HG03520 (cell line): ENCODE results near the gene HTATSF1.

ENCODE experiments used
- ATAC-seq: cut with Tn5 transposase; IDR thresholded peaks from one replicate; pipeline ENCODE4 v1.9.1; 2021; ENCODE audit warnings: mild to moderate bottlenecking, moderate library complexity; ENCODE audit not compliant: unreplicated experiment

Gene HTATSF1

DNA sequence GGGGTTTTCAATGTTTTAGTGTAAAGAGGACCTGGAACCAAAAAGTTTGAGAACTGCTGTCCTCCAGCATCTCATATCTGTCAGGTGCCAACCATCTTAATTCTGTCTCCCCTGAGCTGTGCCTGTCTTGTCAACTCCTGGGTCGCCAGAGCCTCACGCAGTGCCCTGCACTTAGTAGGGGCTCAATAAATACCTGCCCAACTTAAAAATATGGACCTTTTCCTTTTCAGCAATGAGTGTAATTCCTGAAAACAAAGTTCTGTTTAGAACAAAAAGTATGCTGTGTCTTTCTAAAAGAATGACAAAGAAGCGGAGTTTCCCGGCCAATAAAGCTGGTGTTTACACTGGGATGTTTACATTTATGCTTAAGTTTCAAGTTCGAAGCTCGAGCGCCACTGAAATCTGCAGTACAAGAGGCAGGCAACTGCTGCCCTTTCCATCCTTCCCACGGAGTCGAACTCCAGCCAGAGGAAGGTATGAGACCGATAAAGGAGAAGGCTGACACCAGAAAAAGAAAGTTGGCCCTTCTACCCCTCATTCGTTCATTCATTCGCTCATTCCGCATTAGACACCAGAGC is 1.1 kb upstream of the HTATSF1 start:
- no peak for ATAC-seq

DNA sequence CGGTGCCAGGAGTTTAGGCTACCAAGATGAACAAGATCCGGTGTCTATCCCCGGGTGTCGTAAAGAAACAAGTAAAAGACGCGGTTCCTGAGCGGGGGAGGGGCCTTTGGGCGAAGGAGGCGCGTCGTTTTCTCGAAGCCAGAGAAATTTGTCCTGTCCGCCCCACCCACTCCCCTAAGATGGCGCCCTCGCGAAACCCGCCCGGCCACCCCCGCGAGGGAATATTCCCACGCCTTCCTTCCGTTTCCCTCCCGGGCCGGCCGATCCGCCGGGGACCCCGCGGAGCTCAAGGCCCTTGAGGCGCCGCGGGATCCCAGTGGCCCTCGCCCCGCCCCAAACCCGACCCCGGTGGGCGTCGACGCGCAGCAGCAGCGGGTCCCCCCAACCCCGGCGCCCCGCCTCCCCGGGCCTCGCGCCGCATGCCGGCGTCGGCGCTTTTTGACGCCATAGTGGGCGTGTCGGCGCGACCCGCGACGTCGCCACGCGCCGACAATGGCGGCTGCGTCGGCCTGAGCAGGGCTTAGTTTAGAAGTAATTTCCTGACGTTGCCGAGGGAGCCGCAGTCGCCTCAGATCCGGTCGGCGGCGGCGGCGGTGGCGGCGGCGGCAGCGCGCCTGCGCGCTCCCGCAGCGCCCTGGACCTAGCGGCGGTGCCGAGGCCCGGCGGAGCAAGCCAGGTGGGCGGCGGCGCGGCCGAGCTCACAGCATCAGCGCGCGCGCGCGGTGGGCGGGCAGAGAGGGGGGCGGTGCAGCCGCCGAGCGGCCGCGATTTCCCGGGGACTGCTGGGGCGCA is 432 bp upstream of the HTATSF1 start:
- peak; percentile 66 for ATAC-seq

DNA sequence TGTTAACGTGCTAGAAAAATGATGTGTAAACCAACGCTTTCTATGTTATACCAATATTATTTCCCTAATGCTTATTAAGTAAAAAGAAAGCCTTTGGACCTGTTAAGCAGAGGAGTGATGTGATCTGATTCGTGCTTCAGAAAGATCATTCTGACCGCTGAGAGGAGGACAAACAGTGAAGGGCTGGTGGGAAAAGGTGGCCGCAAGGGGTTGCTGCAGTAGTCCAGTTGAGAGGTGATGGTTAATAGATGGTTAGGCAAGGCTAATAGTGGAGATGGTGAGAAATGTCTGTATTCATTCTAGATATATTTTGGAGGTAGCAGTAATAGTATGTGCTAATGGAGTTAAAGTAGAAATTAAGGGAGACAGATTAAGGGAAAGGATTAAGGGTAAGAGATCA is 21.7 kb downstream of the HTATSF1 start:
- no peak for ATAC-seq

DNA sequence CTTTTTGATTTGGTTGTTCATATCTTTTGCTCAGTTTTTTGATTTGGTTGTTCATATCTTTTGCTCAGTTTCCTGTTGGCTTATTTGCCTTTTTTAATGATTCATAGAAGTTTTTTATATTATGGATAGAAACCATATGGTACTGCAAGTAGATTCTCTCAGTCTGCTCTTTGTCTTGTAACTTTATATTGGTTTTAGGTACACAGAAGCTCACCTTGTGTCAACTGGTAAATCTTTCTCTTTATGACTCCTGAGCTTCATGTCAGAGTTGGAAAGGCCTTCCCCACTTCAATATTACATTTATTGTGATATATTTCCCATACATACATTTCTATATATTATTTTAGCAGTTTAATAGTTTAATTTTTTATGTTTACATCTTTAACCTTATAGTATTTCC is 26.4 kb downstream of the HTATSF1 start:
- no peak for ATAC-seq

DNA sequence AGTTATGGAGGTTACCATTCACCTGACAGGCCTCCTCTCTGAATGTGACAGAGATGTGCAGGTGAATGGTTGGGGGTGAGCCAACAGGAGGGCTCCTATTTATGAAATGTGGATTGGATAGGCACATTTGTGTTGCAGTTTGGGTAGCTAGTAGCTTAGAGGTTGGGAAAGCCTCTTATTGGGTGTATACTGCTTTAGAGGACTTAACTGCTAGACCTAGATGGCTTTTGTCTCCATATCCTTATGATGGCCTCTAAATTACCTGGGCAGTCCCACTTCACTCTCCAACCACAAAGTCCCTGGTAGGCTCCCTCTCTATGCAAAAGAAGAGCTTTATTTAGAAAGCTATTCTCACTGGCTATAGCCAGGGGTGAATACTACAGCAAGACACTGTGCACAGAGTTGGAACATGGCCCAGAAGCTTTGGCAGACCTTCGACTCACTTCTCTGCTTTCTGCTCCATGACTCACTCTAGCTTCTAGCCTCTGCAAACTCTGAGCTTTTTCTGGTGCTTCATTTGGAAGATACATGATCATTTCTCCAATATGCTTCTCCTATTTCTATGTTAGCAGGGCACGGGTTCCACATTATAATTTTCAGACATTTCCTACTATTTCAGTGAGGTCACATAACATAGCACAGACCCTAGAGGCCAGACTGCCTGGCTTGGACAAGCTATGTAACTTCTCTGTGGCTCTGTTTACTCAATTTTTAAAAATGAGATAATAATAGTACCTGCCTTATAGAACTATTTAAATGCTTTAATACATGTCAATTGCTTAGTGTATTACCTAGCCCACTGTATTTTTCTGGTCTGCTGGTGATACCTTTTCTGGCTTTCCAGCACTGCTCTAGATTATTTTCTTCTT is 28.6 kb downstream of the HTATSF1 start:
- no peak for ATAC-seq

DNA sequence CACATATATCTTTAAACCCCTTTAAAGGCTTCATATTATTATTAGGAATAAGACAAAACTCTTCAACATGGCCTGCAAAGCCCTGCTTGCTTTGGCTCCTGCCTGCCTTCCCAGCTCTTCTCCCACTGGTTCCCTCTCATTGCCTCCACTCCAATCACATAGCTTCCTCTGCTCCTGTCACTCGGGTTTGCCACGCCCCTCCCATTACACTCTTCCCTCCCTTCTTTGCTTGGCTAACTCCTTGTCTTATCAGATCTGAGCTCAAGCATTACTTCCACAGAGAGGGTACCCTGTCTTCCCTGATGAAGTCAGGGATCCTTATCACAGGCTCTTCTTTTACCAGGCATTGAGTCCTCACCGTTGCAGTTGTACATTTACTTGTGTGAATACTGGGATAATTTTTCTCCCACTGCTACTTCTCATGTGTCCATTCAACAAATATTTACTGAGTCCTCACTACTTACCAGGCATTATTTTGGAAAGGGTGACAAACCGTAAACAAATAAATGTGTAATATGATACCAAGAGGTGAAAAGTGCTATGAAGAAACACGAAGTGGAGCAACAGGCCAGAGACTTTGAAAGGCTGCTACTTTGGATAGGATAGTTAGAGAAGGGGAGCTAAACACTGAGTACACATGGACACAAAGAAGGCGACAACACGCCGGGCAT is 31.4 kb downstream of the HTATSF1 start:
- ATAC-seq = no peak

DNA sequence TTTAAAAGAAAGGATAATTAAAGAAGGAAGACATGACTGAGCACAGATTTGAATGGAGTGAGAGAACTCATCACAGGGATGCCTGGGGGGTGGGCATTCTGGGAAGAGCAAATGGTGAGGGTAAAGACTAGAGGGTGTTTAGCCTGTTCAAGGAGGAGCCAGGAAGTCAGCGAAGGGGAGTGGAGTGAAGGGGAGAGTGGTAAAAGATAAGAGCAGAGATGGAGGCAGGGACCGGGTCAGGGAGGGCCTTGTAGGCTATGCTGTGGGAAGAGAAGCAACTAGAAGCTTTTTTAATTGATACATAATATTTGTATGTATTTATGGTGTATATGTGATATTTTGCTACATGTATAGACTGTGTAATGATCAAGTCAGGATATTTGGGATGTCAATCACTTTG is 32.4 kb downstream of the HTATSF1 start:
- no peak for ATAC-seq

DNA sequence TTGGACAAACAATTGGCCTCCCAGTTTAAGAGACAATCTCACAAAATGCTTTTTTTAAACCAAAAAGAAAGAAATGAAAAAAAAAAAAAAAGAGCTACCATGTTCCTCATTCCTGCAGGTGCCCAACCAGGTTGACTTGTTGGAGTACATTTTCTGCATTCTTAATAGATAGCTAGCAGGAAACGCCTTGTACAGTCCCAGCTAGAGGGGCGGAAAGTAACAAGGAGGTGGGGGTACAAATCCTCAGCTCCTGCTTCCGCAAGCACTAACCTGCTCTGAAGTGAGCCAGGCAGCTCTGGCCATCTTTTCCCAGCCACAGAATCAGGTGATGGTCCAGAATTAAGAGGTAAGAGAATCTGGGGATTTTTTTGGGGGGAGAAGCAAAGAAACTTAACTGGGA is 34.6 kb downstream of the HTATSF1 start, which contains the start of gene VGLL1:
Gene VGLL1 (plus strand): TSS at position 265 of the 400 bp plus-strand sequence. CDS start 3,806 bp downstream, outside the sequence.
- no peak for ATAC-seq

DNA sequence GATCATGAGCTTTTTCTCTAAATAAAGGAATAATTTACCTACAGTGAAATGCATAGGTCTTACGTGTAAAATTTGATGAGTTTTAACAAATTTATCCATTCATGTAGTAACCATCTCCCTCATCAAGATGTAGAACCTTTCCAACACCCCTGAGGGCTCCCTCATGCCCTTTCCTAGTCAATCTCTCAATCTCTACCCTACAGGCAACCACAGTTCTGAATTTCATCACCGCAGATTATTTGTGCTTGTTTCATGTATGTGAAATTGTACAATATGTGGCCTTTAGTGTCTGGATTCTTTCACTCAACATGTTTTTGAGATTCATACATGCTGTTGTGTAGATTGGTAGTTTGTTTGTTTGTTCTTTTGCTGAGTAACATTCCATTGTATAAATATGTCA is 36.7 kb downstream of the HTATSF1 start:
- ATAC-seq = no peak

DNA sequence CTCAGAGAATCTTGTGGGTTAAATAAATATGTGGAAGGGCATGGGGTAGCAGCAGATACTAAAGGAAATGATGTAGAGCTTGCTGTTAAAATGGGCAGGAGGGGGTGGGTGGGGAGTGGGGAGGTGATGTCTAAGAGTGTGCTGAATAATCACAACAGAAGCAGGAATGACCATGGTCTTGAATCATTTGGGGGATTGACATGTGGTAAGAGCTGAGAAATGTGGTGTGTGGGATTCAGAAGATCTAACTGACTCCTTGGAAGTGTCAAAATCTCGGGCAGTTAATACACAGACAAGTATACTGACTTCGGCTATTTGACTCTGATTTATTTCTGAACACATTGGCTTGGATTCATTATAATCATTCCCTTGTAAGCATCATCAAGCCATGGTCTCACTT is 41.4 kb downstream of the HTATSF1 start:
- no peak for ATAC-seq

DNA sequence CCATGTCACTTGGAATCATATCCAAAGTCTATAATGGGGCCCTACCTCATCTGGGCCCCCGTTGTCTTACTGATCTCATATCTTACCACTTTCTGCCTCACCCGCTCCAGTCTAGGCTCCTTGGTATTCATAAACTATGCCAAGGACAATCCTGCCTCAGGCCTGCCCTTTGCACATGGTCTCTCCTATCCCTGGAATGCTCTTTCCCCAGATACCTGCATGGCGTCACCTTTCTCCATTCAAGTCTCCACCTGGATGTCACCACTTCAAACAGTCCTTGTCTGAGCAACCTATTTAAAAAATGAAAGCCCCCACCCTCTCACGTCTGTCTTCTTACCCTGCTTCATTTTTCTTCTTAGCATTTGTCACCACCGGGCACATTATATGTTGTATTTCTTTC is 42.8 kb downstream of the HTATSF1 start:
- no peak for ATAC-seq

DNA sequence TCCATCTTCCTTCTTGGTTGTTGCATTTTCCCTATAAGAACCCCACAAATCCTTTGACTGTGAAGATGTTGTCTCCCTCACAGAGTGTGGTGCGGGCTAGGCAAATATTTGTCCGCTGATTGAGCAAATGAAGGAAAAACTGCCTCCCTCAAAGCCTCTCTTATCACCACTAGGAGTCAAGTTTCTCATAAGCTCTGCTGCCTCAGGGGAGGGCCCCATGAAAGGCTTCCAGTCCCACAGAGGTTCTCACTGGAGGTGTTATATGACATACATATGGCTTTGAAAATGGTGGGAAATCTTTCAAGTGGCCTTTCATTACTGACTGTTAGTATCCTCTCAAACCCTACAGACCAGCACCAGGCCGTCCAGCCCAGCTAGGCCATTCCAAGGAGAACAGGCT is 43.9 kb downstream of the HTATSF1 start:
- no peak for ATAC-seq

DNA sequence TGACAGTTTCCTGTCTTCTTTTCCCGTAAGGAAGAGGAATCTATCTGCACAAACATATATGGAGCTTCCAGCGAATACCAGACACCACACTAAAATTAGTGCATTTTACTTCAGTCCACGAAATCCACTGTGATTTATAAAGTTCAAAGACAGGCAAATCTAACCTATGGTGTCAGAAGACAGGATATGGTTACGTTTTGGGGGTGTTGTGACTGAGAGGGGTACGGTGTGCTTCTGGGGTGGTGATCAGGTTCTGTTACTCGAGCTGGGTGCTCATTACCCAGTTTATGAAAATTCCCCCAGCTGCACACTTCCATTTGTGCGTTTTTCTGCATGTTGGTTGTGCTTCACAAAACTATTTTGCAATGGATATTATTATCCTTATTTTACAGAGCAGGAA is 44.9 kb downstream of the HTATSF1 start:
- no peak for ATAC-seq

DNA sequence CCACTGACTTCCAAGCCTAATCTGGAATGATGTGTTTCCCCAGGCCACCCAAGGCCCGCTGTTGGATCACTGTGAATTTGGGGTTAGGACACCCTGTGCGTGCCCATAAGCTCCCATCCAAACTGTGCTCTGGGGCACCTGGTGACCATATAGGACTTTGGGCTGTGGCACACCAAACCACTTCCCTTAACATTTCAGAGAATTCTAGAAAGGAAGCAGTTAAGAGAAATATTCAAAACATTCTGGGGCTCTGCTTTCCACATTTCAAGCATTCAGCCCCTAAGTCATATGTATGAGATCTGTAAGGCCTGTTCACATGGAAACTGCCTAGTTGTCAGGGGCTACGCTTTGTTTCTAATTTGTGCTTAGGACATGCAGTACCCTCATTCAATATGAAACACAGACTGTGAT is 49.0 kb downstream of the HTATSF1 start:
- ATAC-seq = no peak

DNA sequence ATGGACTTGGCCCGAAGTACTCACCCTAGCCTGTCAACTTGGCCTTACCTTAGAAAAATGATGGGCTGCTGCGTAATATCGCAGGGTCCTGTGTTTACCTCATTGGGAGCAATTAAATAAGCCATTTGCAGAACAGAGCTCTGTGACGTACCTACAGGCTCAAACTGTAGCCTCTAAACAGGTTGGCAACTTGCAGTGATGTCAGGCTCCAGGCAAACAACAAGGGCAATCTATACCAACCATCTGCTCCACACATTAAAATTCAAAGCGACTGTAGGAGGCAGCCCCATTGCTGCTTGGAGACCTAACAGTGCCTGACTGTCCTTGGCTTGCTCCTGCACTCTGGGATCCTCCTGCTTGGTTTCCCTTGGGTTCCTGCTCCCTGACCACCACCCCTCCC is 51.8 kb downstream of the HTATSF1 start:
- ATAC-seq = no peak

DNA sequence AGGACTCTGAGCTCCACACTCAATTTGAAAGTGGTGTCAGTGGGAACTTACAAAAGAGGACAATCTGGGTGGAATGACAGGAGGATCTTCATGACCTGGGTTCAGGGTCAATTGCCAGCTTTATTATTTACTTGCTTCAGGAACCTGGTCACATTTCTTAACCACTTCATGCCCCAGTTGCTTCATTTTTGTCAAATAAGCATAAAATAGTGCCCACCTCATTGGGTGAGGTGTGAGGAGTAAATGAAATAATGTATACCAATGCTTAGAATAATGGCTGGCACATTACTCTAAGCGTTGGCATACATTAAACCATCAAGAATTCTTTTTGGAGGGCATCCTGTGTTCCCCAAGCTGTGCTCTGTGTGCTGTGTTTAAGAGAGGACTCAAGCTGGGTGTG is 54.0 kb downstream of the HTATSF1 start:
- no peak for ATAC-seq

DNA sequence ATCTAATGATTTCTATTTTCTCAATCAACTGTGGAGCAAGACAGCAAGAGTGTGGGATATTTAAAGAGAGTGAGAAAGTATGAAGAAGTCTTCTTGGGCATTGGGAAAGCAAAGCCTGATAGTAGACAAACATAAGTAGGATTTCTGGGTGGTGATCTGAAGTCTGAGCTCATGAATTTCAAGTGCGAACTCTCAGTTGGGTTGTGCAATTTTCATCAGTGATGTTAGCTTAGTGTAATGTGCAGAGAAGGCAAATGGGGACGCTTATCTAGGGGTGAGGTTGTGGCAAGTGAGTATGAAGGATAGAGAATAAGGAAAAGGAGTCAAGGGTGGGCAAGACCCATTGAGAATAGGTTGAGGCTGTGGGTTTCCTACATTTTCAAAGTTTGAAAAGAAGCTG is 58.3 kb downstream of the HTATSF1 start:
- ATAC-seq = no peak
